PC-3 (cell line): ENCODE results near the gene ZXDC.

Source experiments
- CTCF ChIP-seq: fragments of 300-600 bp; sonication (generic); conservative IDR thresholded peaks from 2 replicates; pipeline ENCODE4 v1.5.1; 2017; ENCODE audit warnings: antibody characterized with exemption, low read depth, mild to moderate bottlenecking, low read length
- EZH2 ChIP-seq: fragments of 300-600 bp; sonication (generic); IDR thresholded peaks from one replicate; pipeline ENCODE4 v1.6.1; 2017; ENCODE audit warnings: antibody characterized with exemption, mild to moderate bottlenecking, low read length; ENCODE audit not compliant: unreplicated experiment
- EZH2phosphoT487 ChIP-seq: fragments of 300-600 bp; sonication (generic); IDR thresholded peaks from 2 replicates; pipeline ENCODE4 v1.6.1; 2018; ENCODE audit warnings: mild to moderate bottlenecking, antibody characterized with exemption, low read length, borderline replicate concordance

GRCh38 chr3:126467611-126467955 is 8.1 kb downstream of the ZXDC start:
- no peak for TF ChIP-seq CTCF
- TF ChIP-seq EZH2phosphoT487: no peak
- no peak for TF ChIP-seq EZH2
